Stimulated activated CD4-positive, alpha-beta T cell treated with anti-CD3 and anti-CD28 coated beads, Interleukin-15, amount 100 ng/mL, for 1 hour (primary cell): ENCODE measurements around the gene ERC2.

ENCODE experiments used
- DNase-seq, 2 donors: peaks; one replicate each; pipeline ENCODE4 v3.0.0-alpha.2; 2020; ENCODE audit warnings: low read depth in 1 of 2, low spot score in 1 of 2

ERC2 gene

GRCh38 chr3:55631766-55632331 lies 836.4 kb downstream of the ERC2 start:
- no peak for DNase-seq

GRCh38 chr3:55630921-55631299 lies 837.4 kb downstream of the ERC2 start:
- DNase-seq, result no peak

- DNase-seq, result no peak
Observed at GRCh38 chr3:55630280-55630920, 837.9 kb downstream of the ERC2 start.

- DNase-seq, result no peak
Observed at GRCh38 chr3:55629432-55629831, 838.8 kb downstream of the ERC2 start.

GRCh38 chr3:55626279-55626665 lies 842.0 kb downstream of the ERC2 start:
- DNase-seq, result no peak

- no peak for DNase-seq
Observed at GRCh38 chr3:55624238-55624637, 844.0 kb downstream of the ERC2 start.

GRCh38 chr3:55623786-55624185 lies 844.5 kb downstream of the ERC2 start:
- DNase-seq, result no peak

GRCh38 chr3:55622733-55623132 lies 845.5 kb downstream of the ERC2 start:
- DNase-seq, result no peak

GRCh38 chr3:55622116-55622515 lies 846.2 kb downstream of the ERC2 start:
- DNase-seq, result no peak

GRCh38 chr3:55621648-55622047 lies 846.6 kb downstream of the ERC2 start:
- no peak for DNase-seq

GRCh38 chr3:55621026-55621422 lies 847.2 kb downstream of the ERC2 start:
- DNase-seq, result no peak

GRCh38 chr3:55620351-55621025 lies 847.8 kb downstream of the ERC2 start:
- no peak for DNase-seq

GRCh38 chr3:55619046-55619808 lies 849.0 kb downstream of the ERC2 start:
- DNase-seq, result no peak

GRCh38 chr3:55617385-55617784 lies 850.9 kb downstream of the ERC2 start:
- no peak for DNase-seq

- no peak for DNase-seq
Observed at GRCh38 chr3:55616803-55617202, 851.5 kb downstream of the ERC2 start.

- DNase-seq, result no peak
Observed at GRCh38 chr3:55615694-55616295, 852.5 kb downstream of the ERC2 start.

GRCh38 chr3:55615039-55615693 lies 853.1 kb downstream of the ERC2 start:
- DNase-seq, result no peak

GRCh38 chr3:55611121-55611520 lies 857.1 kb downstream of the ERC2 start:
- no peak for DNase-seq

GRCh38 chr3:55609230-55609827 lies 858.9 kb downstream of the ERC2 start:
- DNase-seq, result no peak

GRCh38 chr3:55608301-55608937 lies 859.8 kb downstream of the ERC2 start:
- no peak for DNase-seq
